RPMI8226 (cell line): ENCODE data around the gene IL6.
"Not testable (repeated sequence)": the region's sequence is repeated elsewhere in the genome, so short reads cannot be mapped to it uniquely, and the experiment has no call there.

Source experiments
- DNase-seq: peaks from one replicate; pipeline ENCODE4 v3.0.0-alpha.2; 2015

Gene IL6

DNA sequence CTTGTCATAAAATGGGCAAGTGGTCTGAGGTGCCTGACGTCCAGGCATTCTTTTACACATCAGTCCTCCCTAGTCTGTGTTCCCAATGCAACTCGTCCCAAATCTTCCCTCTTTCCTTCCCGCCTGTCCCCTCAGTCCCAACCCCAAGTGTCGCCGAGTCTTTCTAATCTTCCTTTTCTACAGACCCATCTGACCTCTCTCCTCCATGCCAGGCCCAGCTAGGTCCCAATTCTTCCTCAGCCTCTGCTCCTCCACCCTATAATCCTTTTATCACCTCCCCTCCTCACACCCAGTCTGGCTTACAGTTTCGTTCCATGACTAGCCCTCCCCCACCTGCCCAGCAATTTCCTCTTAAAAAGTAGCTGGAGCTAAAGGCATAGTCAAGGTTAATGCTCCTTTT lies 22.3 kb upstream of the IL6 start:
- not testable (repeated sequence) for DNase-seq

DNA sequence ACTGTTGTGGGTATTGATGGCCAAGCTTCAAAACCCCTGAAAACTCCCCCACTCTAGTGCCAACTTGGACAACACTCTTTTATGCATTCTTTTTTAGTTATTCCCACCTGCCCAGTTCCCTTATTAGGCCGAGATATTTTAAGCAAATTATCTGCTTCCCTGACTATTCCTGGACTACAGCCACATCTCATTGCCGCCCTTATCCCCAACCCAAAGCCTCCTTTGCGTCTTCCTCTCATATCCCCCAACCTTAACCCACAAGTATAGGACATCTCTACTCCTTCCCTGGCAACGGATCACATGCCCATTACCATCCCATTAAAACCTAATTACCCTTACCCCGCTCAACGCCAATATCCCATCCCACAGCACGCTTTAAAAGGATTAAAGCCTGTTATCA lies 21.1 kb upstream of the IL6 start:
- DNase-seq: not testable (repeated sequence)

DNA sequence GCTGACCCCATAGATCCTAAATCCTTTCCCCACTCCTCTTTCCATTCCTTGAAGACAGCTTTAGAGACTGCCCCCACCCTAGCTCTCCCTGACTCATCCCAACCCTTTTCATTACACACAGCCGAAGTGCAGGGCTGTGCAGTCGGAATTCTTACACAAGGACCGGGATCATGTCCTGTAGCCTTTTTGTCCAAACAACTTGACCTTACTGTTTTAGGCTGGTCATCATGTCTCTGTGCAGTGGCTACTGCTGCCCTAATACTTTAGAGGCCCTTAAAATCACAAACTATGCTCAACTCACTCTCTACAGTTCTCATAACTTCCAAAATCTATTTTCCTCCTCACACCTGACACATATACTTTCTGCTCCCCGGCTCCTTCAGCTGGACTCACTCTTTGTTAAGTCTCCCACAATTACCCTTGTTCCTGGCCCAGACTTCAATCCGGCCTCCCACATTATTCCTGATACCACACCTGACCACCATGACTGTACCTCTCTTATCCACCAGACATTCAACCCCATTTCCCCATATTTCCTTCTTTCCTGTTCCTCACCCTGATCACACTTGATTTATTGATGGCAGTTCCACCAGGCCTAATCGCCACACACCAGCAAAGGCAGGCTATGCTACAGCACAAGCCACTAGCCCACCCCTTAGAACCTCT lies 19.8 kb upstream of the IL6 start:
- not testable (repeated sequence) for DNase-seq

DNA sequence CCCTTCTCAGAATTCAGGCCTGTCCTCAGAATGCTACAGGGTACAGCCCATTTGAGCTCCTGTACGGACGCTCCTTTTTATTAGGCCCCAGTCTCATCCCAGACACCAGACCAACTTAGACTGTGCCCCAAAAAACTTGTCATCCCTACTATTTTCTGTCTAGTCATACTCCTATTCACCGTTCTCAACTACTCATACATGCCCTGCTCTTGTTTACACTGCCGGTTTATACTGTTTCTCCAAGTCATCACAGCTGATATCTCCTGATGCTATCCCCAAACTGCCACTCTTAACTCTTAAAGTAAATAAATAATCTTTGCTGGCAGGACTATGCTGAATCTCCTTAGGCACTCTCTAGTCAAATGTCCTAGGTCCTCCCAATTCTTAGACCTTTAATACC lies 18.8 kb upstream of the IL6 start:
- not testable (repeated sequence) for DNase-seq

DNA sequence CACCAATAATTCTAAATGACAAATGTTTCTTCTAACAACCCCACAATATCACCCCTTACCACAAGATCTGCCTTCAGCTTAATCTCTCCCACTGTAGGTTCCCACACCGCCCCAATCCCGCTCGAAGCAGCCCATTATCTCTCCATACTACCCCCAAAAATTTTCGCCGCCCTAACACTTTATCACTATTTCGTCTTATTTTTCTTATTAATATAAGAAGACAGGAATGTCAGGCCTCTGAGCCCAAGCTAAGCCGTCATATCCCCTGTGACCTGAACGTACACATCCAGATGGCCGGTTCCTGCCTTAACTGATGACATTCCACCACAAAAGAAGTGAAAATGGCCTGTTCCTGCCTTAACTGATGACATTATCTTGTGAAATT lies 18.3 kb upstream of the IL6 start:
- DNase-seq: not testable (repeated sequence)

DNA sequence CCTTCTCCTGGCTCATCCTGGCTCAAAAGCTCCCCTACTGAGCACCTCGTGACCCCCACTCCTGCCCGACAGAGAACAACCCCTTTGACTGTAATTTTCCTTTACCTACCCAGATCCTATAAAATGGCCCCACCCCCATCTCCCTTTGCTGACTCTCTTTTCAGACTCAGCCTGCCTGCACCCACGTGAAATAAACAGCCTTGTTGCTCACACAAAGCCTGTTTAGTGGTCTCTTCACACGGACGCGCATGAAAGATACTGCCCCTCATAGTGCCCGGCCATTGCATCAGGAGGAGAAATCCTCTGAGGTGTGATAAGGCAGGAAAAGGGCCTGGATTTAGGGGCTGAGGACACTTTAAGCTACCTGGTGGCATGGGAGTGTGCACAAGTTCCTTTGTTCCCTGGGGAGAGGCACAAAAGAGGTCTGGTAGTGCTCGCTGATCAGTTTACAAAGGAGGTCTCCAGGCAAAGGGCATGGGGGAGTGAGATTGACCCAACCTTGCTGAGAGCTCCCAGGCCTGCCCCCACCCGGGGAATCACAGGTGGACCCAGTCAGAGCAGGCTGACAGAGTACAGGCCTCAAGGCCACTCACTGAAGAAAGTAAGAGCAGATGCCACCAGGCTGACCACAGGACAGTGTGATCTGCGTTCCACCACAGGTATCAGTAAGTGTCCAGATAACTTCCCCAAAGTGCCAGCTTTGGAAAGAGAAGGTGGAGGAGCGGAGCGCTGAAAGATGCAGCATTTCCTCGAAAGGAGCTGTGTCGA lies 17.8 kb upstream of the IL6 start:
- not testable (repeated sequence) for DNase-seq

DNA sequence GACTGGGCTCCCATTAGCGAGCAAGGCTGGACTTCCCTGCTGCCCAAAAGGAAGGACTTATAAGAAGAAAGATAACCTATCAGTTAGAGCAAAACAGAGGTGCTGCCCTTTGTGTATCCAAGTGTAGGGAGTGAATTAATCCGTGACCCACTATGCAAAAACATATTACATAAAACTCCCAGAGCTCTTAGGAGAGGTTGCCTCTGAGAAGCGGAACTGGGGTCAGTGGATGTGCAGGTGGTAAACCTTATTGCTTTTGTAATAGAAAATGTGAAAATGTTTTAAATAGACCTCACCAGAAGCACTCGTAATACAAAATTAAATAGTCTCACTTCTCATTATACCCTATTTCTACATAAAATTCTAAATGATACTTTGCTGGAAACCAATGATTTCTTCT lies 17.1 kb upstream of the IL6 start:
- DNase-seq: no peak

DNA sequence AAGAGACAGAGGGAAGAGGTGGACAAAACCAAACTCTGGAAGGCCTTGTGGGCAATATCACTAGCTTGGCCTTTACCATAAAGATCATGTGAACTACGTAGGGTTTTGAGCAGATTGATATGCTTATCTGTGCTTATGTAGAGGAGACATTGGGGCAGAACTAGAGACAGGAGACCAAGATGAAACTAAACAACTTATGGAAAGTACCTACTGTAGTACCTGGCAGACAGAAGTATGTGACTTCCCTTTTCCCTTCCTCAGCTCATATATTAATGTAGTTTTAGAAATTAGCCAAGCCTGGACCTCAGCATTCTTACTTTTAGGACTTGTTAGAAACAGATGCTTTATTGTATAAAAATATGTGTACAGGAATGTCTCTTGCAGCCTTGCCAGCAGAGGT lies 14.0 kb upstream of the IL6 start:
- DNase-seq: no peak

DNA sequence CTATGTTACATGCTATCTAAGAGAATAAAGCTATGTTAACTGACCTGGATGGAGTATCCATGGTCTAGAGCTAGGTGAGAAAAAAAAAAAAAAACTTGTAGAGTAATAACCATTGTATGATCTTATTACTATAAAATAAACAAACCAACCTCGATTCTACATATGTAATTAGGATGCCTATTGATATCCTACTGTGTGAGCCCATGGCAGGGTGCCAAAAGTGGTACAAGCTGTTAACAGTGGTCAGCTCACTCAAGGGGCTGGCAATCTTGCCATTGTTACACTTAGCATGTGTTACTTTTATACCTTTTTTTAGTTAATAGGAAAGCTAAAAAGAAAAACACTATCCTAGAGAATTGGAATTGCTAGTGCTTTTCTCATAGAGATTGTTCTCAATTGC lies 13.5 kb upstream of the IL6 start:
- DNase-seq: no peak

DNA sequence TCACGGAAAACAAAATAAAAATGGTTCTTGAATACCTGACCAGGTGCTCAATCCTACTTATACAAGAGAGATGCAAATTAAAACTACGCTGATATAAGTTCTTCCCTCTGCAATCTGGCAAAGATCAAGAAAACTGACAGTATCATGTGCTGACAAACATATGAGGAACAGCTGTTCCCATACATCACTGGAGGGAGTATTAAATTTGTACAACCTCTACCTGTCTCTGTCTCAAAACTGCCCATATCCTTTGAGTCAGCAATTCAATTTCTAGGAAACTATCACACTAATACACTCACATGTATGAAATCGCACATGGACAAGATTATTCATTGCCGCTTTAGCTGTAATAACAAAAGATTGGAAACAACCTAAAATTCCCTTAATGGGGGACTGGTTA lies 11.0 kb upstream of the IL6 start:
- DNase-seq: no peak

DNA sequence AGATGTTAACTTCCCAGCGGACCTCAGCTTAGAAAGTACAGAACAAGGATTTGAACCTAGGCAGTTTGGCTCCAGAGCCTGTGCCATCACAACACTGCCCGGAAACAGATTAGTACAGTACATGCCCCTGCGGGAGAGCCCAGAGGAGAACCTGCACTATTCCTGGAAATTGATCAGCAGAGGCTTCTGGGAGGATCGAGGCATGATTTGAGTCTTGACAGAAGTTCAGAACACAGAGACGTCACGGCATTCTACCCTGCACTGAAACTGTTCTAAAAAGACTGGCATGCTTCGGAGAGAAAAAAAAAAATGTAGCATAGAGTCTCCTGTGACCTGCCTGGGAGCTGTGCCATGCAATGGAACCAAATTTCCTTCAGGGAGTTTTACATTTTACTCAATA lies 9.2 kb upstream of the IL6 start:
- DNase-seq: no peak

DNA sequence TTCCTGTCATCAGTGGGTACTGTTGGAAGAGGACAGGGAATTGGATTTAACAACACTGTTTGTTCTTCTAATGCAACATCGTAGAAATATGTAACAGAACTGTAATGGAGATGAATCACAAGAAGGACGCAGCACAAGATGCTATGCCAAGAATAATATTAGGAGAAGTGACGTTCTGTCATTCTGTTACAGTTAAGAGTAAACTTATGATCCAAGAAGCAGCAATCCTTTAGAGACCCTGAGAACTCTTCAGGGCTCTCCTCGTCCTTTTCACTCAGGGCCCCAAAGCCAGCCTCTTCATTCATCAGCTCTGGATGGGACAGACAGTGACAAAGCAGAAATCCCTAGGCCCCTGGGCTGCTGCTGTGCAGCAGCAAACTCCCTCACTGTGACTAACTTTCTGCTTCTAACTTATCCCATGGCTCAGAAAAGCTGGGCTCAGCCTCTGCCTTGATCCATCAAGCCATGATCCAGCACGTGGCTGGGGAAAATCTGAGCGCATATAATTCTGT lies 8.7 kb upstream of the IL6 start:
- DNase-seq: no peak

DNA sequence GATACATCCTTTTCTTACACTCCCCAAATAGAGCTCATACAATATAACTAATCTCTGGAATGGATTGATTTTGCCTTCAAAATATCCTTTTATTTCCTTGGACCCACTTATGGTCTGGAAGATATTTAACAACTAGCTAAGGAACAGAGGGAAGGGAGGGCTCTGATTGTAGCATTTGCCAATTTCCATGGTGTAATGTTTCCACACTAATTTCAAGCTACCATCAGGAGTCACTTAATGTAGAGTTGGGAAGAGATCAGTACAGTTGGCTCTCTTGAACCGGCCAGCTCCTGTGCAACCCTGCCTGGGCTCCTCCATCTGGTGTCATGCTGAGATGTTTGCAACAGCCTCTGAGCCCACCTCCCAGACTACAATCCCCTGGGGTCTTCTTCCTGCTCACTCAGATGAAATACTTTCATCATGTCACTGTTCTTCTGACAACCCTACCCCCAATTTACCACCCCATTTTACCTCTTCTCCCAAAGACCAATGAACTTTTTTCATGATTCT lies 8.0 kb upstream of the IL6 start:
- DNase-seq: no peak

DNA sequence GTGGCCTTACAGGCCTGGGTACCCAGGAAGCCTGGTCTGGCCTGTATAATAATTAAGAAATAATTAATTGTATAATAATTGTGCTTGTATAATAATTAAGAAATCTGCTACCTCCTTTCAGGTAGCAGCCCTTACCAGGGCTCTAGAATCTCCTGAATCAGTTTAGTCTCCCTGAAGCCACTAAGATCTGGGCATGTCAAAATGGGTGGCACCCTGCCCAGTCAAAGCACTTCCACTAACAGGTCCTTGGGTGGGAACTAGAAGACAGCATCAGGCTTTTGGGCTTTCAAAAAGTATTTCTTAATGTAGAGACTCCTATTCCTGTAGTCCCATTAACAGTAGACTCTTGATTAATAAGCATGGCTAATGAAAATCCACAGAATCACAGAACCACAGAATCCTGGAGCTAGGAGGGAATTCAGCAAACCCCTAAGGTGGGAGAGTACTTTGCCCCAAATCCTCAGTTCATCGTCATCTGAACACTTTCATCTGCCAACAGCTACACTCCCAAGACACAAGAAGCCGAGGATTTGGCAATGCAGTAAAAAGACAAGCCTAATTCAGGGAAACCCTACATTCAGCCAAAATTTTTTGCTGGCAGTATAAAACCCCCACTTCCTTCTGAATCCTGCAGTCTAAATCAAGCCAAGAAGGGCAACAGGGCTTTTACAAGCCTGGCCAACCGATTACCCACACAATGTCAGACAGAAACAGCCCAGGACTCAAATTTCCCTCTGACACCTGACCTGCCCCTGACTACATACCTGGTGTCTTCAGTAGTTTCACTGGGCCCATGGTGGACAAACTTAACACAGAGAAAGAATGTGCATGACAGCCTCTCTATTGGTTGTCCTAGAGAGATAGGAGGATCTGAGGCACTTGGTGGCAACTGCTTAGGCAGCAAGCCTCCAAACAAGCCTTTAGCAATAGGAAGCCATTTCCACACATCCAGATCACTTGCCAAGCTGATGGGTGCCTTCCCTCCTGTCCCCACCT lies 5.9 kb upstream of the IL6 start:
- no peak for DNase-seq

DNA sequence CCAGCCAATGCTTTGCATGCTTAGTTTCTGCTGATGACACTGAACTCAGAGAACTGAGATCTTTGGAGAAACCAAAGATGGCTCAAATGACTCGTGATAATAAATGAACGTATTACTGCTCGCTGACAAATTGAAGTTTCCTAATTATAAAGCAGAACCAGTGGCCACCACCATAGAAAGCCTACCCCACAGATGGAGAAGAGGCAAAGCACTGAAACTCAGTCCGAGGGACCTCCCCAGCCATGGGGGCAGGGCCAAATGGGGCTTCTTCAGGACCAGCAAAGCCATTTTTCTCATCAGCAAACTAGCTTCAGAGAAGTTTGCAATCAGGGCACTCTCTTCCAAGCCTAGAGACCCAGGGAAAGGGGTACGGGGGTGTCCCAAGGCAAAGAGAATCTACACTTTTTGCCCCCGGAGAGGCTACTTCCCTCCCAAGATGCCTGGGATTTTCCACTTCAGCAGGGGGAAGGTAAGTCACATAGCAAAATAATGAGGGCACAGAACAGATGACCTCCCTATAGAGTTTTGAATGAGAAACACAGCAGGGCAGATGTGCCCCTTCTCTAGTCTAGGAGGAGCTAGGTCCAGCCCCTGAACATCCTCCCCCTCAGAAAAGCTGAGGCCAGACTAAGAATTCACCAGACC lies 4.3 kb upstream of the IL6 start:
- DNase-seq: no peak

DNA sequence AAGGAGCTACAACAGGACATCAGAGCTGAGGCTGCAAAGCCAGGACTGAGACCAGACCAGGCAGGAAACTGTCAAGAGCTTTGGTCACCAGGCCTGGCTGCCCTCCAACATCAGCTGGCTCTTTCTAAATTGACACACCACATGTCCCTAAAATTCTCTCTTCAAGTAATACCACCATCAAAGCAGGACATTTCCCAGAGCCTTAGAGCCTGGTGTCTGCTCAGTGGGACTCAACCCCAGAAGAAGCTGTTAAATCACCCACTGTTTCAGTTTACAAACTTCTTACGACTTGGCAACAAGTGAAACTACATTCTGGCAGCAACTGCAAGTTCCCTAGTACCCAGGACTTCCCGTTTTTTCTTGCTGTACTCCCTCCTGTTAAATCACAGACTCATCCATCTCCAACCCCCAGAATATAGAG lies 3.8 kb upstream of the IL6 start:
- DNase-seq: peak; percentile 59

DNA sequence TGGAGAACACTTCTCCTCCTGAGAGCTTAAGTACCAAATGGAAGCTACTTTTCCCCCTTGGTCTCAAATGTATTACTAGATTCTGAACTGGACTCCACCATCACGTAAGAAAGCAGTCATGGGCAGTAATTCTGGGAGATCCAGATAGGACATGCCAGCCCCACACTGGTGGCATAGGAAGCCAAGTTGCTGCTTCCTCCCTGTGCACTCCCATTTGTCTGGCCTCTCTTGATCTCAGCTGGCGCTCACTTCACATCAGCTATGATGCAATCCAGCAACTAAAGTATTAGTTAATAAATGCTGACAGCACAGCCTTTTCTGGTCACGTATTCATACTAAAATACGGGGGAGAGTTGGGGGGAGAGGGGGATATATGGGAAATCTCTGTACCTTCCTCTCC lies 3.4 kb upstream of the IL6 start:
- DNase-seq: no peak

DNA sequence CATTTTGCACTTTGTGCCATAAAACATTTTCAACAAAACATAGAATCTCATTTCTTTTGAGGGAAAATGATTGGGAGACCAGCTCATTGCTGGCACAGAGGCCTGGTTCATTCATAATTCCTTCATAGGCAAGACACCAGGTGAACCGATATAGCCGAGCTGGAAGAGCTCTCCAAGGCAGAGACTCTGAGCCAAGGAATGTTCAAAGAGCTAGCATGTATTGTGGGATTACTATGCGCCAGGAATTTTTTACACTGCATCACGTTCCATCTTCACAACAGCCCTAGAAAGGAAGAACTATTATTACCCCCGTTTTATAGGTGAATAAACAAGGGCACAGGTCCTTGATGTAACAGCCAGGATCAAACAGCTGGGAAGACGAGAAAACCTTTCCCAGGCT lies 2.1 kb upstream of the IL6 start:
- no peak for DNase-seq

DNA sequence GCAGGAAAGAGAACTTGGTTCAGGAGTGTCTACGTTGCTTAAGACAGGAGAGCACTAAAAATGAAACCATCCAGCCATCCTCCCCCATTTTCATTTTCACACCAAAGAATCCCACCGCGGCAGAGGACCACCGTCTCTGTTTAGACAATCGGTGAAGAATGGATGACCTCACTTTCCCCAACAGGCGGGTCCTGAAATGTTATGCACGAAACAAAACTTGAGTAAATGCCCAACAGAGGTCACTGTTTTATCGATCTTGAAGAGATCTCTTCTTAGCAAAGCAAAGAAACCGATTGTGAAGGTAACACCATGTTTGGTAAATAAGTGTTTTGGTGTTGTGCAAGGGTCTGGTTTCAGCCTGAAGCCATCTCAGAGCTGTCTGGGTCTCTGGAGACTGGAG lies 1.4 kb upstream of the IL6 start:
- peak; percentile 61 for DNase-seq

DNA sequence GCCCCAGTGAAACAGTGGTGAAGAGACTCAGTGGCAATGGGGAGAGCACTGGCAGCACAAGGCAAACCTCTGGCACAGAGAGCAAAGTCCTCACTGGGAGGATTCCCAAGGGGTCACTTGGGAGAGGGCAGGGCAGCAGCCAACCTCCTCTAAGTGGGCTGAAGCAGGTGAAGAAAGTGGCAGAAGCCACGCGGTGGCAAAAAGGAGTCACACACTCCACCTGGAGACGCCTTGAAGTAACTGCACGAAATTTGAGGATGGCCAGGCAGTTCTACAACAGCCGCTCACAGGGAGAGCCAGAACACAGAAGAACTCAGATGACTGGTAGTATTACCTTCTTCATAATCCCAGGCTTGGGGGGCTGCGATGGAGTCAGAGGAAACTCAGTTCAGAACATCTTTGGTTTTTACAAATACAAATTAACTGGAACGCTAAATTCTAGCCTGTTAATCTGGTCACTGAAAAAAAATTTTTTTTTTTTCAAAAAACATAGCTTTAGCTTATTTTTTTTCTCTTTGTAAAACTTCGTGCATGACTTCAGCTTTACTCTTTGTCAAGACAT lies 574 bp upstream of the IL6 start:
- DNase-seq: peak; percentile 84

DNA sequence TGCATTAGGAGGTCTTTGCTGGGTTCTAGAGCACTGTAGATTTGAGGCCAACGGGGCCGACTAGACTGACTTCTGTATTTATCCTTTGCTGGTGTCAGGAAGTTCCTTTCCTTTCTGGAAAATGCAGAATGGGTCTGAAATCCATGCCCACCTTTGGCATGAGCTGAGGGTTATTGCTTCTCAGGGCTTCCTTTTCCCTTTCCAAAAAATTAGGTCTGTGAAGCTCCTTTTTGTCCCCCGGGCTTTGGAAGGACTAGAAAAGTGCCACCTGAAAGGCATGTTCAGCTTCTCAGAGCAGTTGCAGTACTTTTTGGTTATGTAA lies 675 bp downstream of the IL6 start:
- no peak for DNase-seq

DNA sequence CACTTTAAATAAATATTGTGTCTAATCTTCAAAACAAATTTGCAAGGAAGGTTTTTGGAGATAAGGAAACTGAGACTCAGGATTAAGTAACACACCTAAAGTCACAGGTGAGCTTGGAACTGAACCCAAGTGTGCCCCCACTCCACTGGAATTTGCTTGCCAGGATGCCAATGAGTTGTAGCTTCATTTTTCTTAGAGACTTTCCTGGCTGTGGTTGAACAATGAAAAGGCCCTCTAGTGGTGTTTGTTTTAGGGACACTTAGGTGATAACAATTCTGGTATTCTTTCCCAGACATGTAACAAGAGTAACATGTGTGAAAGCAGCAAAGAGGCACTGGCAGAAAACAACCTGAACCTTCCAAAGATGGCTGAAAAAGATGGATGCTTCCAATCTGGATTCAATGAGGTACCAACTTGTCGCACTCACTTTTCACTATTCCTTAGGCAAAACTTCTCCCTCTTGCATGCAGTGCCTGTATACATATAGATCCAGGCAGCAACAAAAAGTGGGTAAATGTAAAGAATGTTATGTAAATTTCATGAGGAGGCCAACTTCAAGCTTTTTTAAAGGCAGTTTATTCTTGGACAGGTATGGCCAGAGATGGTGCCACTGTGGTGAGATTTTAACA lies 1.5 kb downstream of the IL6 start:
- peak; percentile 49 for DNase-seq
